ENCODE data around the gene CSPG4. TPM values are rescaled to one million over a fixed set of nuclear protein-coding genes. Genes with fewer than 3 reads are reported as not detected.

The CSPG4 gene
- total RNA-seq, 5 donors from 2014 or later (not counting 1 experiment from before 2014, with no cell fraction given) = 0.06 to 0.07 (median 0.06) TPM; not detected in 2

DNA sequence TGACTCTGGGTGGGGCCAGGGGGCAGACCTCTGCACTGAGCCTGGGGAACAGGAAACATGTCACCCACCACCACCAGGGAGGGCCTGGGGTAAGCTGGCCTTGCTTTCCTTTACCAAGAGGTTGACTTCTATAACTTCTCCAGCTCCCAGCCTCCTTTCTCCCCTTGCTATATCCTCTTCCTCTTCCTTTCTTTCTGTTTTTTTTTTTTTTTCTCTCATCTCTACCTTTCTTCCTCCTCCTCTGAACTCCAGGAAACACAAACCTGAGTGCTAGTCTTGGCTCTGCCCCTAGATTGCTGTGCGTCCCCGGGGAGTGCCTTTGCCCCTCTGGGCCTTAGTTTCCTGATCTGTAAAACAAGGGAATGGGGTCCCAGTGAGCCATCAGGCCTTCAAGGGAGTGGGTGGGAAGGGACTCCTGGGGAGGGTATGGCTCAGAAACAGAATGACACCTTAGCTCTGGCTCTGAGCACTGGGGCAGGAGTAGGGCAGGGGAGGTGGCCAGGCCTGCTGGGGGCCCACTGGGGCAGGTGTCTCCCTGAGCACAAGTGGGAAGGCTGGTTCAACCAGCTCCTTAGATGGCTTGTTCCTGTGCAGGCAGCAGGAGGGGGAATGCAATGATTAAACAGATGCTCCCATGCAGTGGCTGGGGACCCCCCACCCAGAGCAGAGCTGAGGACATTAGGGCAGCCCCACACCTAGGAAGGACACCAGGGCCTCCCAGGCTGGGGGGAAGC is 60.7 kb downstream of the CSPG4 start:
- no peaks in the 10 kb centered on the region for H3K27me3 Mint-ChIP-seq
- Histone ChIP-seq H3K4me3 (ENCODE audit: control insufficient read depth in 1 of 2, extremely low read depth in 1 of 2, low read length in 1 of 2) (no peak overlapping the region), H3K9me3 (no peaks in the 10 kb centered on the region), H3K27ac (ENCODE audit: low read length) (no peak overlapping the region), H3K36me3 (ENCODE audit: control insufficient read depth in 2 of 2, extremely low read depth in 1 of 2, insufficient read depth in 1 of 2, low read length in 1 of 2) (no peaks in the 10 kb centered on the region), H3K27me3 (replicated peaks in 1 of 2; ENCODE audit: control insufficient read depth in 2 of 2, extremely low read depth in 1 of 2, insufficient read depth in 2 of 2, low read length in 1 of 2) (no peaks in the 10 kb centered on the region), H3K4me1 (ENCODE audit: control insufficient read depth in 1 of 2, extremely low read depth in 1 of 2, insufficient read depth in 2 of 2, low read length in 2 of 2) (peaks cover under 1 to 26% of the 10 kb centered on the region in 2 experiments)
- peak in 1 of 4 experiments; percentile 18 for ATAC-seq (replicated peaks in 1 of 4)
- no CpG with 5 or more reads among the region's 2 CpGs for WGBS (ENCODE audit: insufficient coverage)
- H3K4me1 Mint-ChIP-seq = peaks cover 22 to 35% (median 26%) of the 10 kb centered on the region in 3 donors
- no peaks in the 10 kb centered on the region for H3K36me3 Mint-ChIP-seq
- H3K27ac Mint-ChIP-seq = peak overlapping the region; percentile 23 to 58
- no peak for DNase-seq
- H3K4me3 Mint-ChIP-seq = peak overlapping the region in 1 of 3 donors; percentile 26
- H3K9me3 Mint-ChIP-seq = no peaks in the 10 kb centered on the region
- ChIA-PET CTCF (interaction anchor here in 1 of 2 donors (1.1 kb wide), 1 partner anchor 882 kb away, joined by 3 read pairs; no protein-coding TSS in a partner anchor), POLR2A (no interaction called here)

DNA sequence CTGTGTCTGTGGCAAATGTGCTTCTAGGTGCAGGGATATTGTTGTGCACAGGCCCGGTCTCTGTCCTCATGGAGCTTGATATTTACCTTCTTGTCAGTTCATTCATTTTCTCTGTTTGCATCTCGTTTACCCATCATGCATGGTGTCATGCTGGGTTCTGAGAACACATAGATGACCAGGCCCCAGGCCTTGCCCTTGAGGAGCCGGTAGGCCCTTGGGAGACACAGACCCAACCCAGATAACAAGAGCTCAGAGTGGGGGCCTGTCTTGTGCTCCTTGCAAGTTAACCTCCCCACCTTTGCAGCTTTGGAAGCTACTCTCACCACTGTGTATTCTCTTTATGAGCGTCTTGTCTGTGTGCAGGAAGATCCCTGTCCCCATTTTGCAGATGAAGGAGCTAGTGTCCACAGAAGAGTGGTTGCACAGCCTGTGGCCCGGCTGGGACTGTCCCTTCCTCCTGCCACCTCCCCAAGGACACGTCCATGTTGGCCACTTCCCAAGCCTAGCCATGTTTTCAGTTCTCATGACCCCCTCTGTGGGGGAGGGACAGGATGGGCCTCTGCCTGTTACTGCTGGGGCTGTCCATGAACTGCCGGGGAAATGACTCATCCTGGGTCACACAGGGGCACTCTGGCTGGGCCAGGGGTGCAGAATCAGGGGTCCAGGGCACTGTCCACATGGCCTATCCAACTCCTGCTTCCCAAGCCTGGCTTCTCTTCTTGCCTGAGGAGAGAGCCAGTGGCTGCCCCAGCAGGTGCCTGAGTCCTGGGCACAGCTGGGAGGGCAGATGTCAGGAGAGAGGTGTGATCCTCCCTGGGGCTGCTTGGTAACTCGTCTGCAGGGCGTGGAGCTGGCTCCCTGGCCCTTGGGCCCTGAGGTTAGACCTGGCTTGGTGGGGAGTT is 61.5 kb downstream of the CSPG4 start:
- ATAC-seq (replicated peaks in 1 of 4) (no peak), DNase-seq (no peak)
- Histone ChIP-seq H3K4me1 (ENCODE audit: control insufficient read depth in 1 of 2, extremely low read depth in 1 of 2, insufficient read depth in 2 of 2, low read length in 2 of 2) (peaks cover 3 to 31% of the 10 kb centered on the region in 2 experiments), H3K4me3 (ENCODE audit: control insufficient read depth in 1 of 2, extremely low read depth in 1 of 2, low read length in 1 of 2) (no peak overlapping the region), H3K9me3 (no peaks in the 10 kb centered on the region), H3K36me3 (ENCODE audit: control insufficient read depth in 2 of 2, extremely low read depth in 1 of 2, insufficient read depth in 1 of 2, low read length in 1 of 2) (no peaks in the 10 kb centered on the region), H3K27me3 (replicated peaks in 1 of 2; ENCODE audit: control insufficient read depth in 2 of 2, extremely low read depth in 1 of 2, insufficient read depth in 2 of 2, low read length in 1 of 2) (no peaks in the 10 kb centered on the region), H3K27ac (ENCODE audit: low read length) (no peak overlapping the region)
- Mint-ChIP-seq H3K36me3 (no peaks in the 10 kb centered on the region), H3K4me1 (peaks cover 30 to 43% (median 32%) of the 10 kb centered on the region in 3 donors), H3K27me3 (no peaks in the 10 kb centered on the region), H3K27ac (peak overlapping the region; percentile 11 to 55), H3K9me3 (no peaks in the 10 kb centered on the region), H3K4me3 (peak overlapping the region in 2 of 3 donors; percentile 15 to 26)
- CTCF ChIA-PET = interaction anchor here in 1 of 2 donors (0.6 to 1.4 kb wide), 3 partner anchors 11 to 88 kb away, joined by 3 to 4 read pairs (median 3); partner anchors contain the start of gene IMP3
- POLR2A ChIA-PET = no interaction called here
- 96% methylated on average over 5 of the region's 9 CpGs for WGBS (ENCODE audit: insufficient coverage)

DNA sequence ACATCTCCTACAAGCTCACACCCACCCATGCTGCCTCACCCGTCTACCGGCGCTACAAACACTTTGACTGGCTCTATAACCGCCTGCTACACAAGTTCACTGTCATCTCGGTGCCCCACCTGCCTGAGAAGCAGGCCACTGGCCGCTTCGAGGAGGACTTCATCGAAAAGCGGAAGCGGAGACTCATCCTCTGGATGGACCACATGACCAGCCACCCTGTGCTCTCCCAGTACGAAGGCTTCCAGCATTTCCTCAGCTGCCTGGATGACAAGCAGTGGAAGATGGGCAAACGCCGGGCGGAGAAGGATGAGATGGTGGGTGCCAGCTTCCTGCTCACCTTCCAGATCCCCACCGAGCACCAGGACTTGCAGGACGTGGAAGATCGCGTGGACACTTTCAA is 62.8 kb downstream of the CSPG4 start:
- H3K27ac ChIP-seq (ENCODE audit: low read length) = no peak overlapping the region
- Mint-ChIP-seq H3K27me3 (no peaks in the 10 kb centered on the region), H3K36me3 (no peaks in the 10 kb centered on the region), H3K4me1 (peaks cover 33 to 44% (median 34%) of the 10 kb centered on the region in 3 donors), H3K9me3 (no peaks in the 10 kb centered on the region), H3K27ac (peak overlapping the region; percentile 65 to 75), H3K4me3 (peak overlapping the region; percentile 47 to 83 (median 53))
- H3K36me3 ChIP-seq (ENCODE audit: control insufficient read depth in 2 of 2, extremely low read depth in 1 of 2, insufficient read depth in 1 of 2, low read length in 1 of 2) = no peaks in the 10 kb centered on the region
- no peak for ATAC-seq (replicated peaks in 1 of 4)
- WGBS (ENCODE audit: insufficient coverage) = 96% methylated on average over 15 of the region's 18 CpGs
- no peak for DNase-seq
- no peak overlapping the region for H3K4me3 ChIP-seq (ENCODE audit: control insufficient read depth in 1 of 2, extremely low read depth in 1 of 2, low read length in 1 of 2)
- peaks cover 3 to 31% of the 10 kb centered on the region in 2 experiments for H3K4me1 ChIP-seq (ENCODE audit: control insufficient read depth in 1 of 2, extremely low read depth in 1 of 2, insufficient read depth in 2 of 2, low read length in 2 of 2)
- no peaks in the 10 kb centered on the region for H3K9me3 ChIP-seq
- ChIA-PET CTCF (interaction anchor here in 1 of 2 donors (1.4 kb wide), 1 partner anchor 10 kb away, joined by 3 read pairs; the partner anchor contains the start of gene IMP3), POLR2A (no interaction called here)
- no peaks in the 10 kb centered on the region for H3K27me3 ChIP-seq (replicated peaks in 1 of 2; ENCODE audit: control insufficient read depth in 2 of 2, extremely low read depth in 1 of 2, insufficient read depth in 2 of 2, low read length in 1 of 2)

DNA sequence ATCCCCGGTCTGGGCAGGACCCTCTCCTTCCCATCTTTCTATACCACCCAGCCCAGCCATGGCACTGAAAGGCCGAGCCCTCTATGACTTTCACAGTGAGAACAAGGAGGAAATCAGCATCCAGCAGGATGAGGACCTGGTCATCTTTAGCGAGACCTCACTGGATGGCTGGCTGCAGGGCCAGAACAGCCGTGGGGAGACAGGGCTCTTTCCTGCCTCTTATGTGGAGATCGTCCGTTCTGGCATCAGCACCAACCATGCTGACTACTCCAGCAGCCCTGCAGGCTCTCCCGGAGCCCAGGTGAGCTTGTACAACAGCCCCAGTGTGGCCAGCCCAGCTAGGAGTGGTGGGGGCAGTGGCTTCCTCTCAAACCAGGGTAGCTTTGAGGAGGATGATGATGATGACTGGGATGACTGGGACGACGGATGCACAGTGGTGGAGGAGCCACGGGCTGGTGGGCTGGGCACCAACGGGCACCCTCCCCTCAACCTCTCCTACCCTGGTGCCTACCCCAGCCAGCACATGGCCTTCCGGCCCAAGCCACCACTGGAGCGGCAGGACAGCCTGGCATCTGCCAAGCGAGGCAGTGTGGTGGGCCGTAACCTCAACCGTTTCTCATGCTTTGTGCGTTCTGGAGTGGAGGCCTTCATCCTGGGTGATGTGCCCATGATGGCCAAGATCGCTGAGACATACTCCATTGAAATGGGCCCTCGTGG is 63.4 kb downstream of the CSPG4 start:
- H3K9me3 Mint-ChIP-seq = no peaks in the 10 kb centered on the region

DNA sequence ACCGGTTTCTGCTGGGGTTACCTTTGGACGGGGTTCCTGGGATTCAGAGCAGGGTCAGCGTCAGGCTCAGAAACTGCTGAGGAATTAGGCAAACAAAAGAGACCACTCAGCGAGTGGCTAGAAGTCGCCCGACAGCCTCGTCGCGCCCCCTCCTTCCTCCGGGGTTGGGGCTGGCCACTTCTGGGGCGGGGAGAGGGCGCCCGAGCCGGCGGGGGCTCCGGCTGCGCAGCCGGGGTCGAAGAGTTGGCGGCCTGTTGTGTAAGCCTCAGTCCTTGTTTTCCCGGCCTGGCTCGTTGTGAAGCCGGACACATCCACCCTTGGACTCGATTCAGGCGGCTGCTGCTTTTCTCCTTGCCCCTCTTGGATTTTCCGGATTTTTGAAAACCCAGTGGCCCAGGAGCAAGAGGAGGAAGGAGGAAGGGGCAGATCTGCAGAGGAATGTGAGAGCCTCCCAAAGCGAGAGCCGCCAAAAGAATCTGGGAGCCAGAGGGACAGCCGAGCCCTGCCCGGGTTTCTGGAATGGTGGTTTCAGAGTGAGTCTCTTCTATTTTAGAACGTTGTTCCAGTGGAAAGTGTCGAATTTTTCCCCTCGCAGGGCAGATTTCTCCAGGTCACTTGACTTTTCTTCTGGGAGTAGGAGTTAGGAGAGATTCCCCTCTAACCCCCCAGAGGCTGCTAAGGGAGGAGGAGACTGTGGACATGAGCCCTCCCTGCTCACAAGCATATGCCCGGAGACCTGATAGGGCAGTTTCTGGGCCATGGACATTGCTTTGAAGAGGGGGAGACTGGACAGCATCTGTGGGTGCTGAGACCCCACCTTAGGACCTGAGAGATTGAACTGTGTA is 64.3 kb downstream of the CSPG4 start:
- peak in 2 of 4 experiments; percentile 18 for ATAC-seq (replicated peaks in 1 of 4)
- ChIA-PET POLR2A (no interaction called here), CTCF (interaction anchor here in 1 of 2 donors (0.6 kb wide), 1 partner anchor 99 kb away, joined by 5 read pairs; no protein-coding TSS in a partner anchor)
- WGBS (ENCODE audit: insufficient coverage) = 30% methylated on average over 30 of the region's 34 CpGs
- H3K9me3 Mint-ChIP-seq = no peaks in the 10 kb centered on the region
- peak overlapping the region; percentile 49 to 55 for H3K27ac Mint-ChIP-seq
- Histone ChIP-seq H3K36me3 (ENCODE audit: control insufficient read depth in 2 of 2, extremely low read depth in 1 of 2, insufficient read depth in 1 of 2, low read length in 1 of 2) (no peaks in the 10 kb centered on the region), H3K4me3 (ENCODE audit: control insufficient read depth in 1 of 2, extremely low read depth in 1 of 2, low read length in 1 of 2) (peak overlapping the region; percentile 84 to 85), H3K27me3 (replicated peaks in 1 of 2; ENCODE audit: control insufficient read depth in 2 of 2, extremely low read depth in 1 of 2, insufficient read depth in 2 of 2, low read length in 1 of 2) (no peaks in the 10 kb centered on the region), H3K9me3 (no peaks in the 10 kb centered on the region), H3K4me1 (ENCODE audit: control insufficient read depth in 1 of 2, extremely low read depth in 1 of 2, insufficient read depth in 2 of 2, low read length in 2 of 2) (peaks cover 3 to 31% of the 10 kb centered on the region in 2 experiments), H3K27ac (ENCODE audit: low read length) (no peak overlapping the region)
- H3K27me3 Mint-ChIP-seq = no peaks in the 10 kb centered on the region
- H3K36me3 Mint-ChIP-seq = no peaks in the 10 kb centered on the region
- DNase-seq = no peak
- H3K4me3 Mint-ChIP-seq = peak overlapping the region; percentile 80 to 83 (median 82)
- peaks cover 34 to 44% (median 37%) of the 10 kb centered on the region in 3 donors for H3K4me1 Mint-ChIP-seq

More for the DNA sequence above, 63.4 kb downstream of the CSPG4 start:
- DNase-seq (no peak), ATAC-seq (replicated peaks in 1 of 4) (no peak)
- Mint-ChIP-seq H3K4me3 (peak overlapping the region; percentile 80 to 83 (median 82)), H3K27me3 (no peaks in the 10 kb centered on the region), H3K27ac (peak overlapping the region in 1 of 2 donors; percentile 65), H3K36me3 (no peaks in the 10 kb centered on the region), H3K4me1 (peaks cover 34 to 44% (median 37%) of the 10 kb centered on the region in 3 donors)
- Histone ChIP-seq H3K4me3 (ENCODE audit: control insufficient read depth in 1 of 2, extremely low read depth in 1 of 2, low read length in 1 of 2) (no peak overlapping the region), H3K4me1 (ENCODE audit: control insufficient read depth in 1 of 2, extremely low read depth in 1 of 2, insufficient read depth in 2 of 2, low read length in 2 of 2) (peaks cover 3 to 31% of the 10 kb centered on the region in 2 experiments), H3K9me3 (no peaks in the 10 kb centered on the region), H3K27ac (ENCODE audit: low read length) (no peak overlapping the region), H3K27me3 (replicated peaks in 1 of 2; ENCODE audit: control insufficient read depth in 2 of 2, extremely low read depth in 1 of 2, insufficient read depth in 2 of 2, low read length in 1 of 2) (no peaks in the 10 kb centered on the region), H3K36me3 (ENCODE audit: control insufficient read depth in 2 of 2, extremely low read depth in 1 of 2, insufficient read depth in 1 of 2, low read length in 1 of 2) (no peaks in the 10 kb centered on the region)
- 93% methylated on average over 10 of the region's 19 CpGs for WGBS (ENCODE audit: insufficient coverage)
- ChIA-PET CTCF (interaction anchor here in 1 of 2 donors (1.4 kb wide), 1 partner anchor 9 kb away, joined by 3 read pairs; the partner anchor contains the start of gene IMP3), POLR2A (no interaction called here)

Data from T-cell (primary cell).